ENCODE measurements around the gene SCART1.
"Not testable (repeated sequence)": the region's sequence is repeated elsewhere in the genome, so short reads cannot be mapped to it uniquely, and the experiment has no call there.

SCART1 gene

DNA sequence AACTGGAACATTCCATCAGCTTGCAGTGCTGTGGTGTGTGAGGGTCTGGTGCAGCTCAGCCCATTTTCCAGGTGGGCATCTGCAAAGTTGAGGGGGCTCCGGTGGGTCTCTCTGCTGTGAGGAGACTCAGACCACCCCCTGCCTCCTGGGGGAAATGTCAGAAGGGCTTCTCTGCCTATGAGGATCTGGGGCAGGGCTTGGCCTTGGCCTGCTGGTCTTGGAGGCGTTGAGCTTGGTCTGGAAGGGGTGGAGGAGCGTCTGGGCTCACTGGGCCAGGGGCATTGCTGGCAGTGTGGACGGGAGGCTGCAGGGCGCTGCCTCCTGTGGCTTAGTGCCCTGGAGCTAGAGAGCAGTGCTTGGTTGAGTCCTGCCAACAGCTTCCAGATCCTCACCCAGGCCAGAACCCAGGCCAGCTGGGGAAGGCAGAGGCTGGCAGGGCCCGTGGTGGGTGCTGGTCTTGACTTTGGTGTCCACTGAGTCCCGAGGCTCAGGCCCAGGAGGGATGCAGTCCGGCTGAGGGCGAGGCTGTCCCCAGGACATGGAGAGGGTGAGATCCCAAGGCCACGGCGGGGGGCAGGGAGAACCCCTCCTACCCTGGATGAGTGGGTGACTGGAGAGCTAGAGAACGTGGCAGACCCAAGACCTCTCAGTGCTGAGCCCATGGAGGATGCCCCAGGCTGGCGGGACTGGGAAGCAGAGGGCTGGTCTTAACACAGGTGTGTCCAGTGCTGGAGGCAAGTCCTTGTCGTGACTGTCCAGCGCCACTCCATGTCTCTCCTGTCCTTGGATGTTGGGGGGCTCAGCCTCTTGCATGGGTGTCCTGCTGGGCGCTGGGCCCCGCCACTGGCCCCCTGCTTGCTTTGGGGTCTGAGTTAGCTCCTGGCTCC, 32.2 kb upstream of the SCART1 start:
- Histone ChIP-seq H3K36me3 (ENCODE audit: insufficient read depth, low read depth, low read length) (peaks cover 10% of the 10 kb centered on the region; the same call in 1 of the 2 replicates), H3K9me3 (ENCODE audit: insufficient read depth, low read depth, low read length) (no peaks in the 10 kb centered on the region), H3K4me1 (ENCODE audit: insufficient read depth, low read length) (no peaks in the 10 kb centered on the region), H3K9ac (ENCODE audit: low read depth, low read length) (no peak overlapping the region), H3K4me3 (ENCODE audit: low read length) (no peak overlapping the region), H3K27me3 (ENCODE audit: insufficient read depth, low read length) (peaks cover 17% of the 10 kb centered on the region), H3K27ac (ENCODE audit: low read length) (no peak overlapping the region)

DNA sequence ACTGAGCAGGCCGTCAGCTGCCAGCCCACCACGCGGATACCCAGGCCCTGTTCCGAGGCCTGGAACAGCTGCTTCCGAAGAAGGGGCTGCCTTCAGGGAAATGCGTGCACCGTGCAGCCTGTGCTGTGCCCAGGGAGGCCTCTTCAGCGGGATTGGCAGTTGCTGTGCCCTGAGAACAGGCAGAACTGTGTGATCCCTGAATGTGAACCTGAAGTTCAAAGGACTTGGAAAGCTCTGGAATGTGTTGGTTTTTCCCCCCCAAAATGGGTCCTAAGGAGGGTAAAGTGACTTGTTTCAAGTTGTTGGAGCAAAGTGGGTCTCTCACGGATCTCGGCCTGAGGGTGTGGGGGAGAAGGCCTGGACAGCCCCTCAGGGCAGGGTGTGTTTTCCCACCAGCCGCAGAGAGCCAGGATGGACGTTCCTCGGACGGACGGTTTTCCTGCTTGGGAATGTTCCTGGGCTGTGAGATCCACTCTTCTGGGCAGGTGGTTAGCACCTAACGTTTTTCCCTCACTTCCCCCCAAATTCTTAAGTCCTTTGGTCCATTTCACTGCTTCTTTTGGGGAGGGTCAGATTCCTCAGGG, 31.4 kb upstream of the SCART1 start:
- Histone ChIP-seq H3K4me3 (ENCODE audit: low read length) (no peak overlapping the region), H3K36me3 (ENCODE audit: insufficient read depth, low read depth, low read length) (peaks cover 10% of the 10 kb centered on the region; the same call in 1 of the 2 replicates), H3K27me3 (ENCODE audit: insufficient read depth, low read length) (peaks cover 17% of the 10 kb centered on the region), H3K9ac (ENCODE audit: low read depth, low read length) (no peak overlapping the region), H3K27ac (ENCODE audit: low read length) (no peak overlapping the region), H3K4me1 (ENCODE audit: insufficient read depth, low read length) (no peaks in the 10 kb centered on the region), H3K9me3 (ENCODE audit: insufficient read depth, low read depth, low read length) (no peaks in the 10 kb centered on the region)

DNA sequence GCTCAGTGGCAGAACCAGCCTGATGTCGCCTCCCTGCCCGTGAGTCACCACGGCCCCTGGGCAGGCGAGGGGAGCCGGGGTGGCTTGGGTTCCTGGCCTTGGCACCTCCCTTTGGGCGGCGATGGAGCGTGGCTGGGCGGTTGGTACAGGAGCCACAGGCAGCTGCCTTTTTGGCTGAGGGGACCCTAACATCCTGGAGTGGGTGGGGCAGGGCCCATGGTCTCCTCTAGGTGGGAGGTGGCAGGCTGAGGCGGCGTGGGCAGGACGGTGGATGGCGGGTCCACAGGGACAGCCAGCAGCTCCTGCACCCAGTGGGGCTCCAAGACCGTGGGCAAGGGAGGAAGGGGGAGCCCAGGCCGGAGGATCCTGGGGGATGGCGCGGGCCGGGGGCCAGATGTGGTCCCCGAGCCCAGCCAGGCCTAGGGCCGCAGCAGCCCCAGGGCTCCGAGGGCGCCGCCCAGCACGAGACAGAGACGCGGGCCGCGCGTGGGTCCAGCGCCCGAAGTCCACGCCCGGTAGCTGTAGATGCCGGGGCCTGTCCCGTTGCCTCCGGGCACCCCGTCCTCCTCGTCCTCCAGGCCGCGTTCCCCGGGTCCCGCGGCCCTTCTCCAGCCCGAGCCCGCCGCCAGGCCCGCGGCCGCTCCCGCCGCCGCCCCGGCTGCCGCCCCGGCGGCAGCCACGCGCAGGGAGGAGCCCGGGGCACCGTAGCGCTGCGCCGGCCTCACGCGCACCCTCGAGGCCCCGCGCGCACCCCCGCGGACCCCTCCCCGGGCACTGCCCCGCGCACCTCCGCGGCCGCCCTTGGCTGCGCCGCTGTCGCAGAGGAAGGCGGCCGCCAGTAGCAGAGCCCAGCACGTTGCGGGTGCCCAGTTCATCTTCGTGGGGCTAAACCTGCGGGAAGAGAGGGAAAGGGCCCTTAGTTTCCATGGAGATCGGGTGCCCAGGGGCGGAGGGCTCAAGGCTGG, 30.7 kb upstream of the SCART1 start:
- no peak overlapping the region for H3K4me3 ChIP-seq (ENCODE audit: low read length)
- peaks cover 10% of the 10 kb centered on the region; the same call in 1 of the 2 replicates for H3K36me3 ChIP-seq (ENCODE audit: insufficient read depth, low read depth, low read length)
- no peak overlapping the region for H3K9ac ChIP-seq (ENCODE audit: low read depth, low read length)
- no peaks in the 10 kb centered on the region for H3K4me1 ChIP-seq (ENCODE audit: insufficient read depth, low read length)
- no peaks in the 10 kb centered on the region for H3K9me3 ChIP-seq (ENCODE audit: insufficient read depth, low read depth, low read length)
- H3K27ac ChIP-seq (ENCODE audit: low read length) = no peak overlapping the region
- peaks cover 17% of the 10 kb centered on the region for H3K27me3 ChIP-seq (ENCODE audit: insufficient read depth, low read length)

DNA sequence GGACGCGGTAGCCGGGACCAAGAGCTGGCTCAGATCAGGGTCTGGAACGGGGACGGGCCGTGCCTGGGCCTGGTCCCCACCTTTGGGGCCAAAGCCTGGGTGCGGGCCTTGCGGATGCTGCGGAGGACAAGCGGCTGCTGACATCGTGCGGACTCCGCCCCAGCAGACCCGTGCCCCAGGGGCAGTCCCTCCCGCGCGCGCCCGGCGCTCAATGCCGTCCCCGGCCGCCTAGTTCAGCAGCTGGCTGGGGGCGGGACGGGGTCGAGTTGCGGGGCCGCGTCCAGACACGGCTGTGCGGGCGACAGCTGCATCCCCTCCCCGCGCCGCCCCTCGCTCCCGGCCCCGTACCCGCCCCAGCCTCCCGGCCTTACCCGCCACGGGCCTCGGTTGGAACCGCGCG, 29.6 kb upstream of the SCART1 start:
- not testable (repeated sequence) for H3K4me1 ChIP-seq (ENCODE audit: insufficient read depth, low read length); H3K27ac ChIP-seq (ENCODE audit: low read length); H3K36me3 ChIP-seq (ENCODE audit: insufficient read depth, low read depth, low read length); H3K9ac ChIP-seq (ENCODE audit: low read depth, low read length); H3K9me3 ChIP-seq (ENCODE audit: insufficient read depth, low read depth, low read length); H3K4me3 ChIP-seq (ENCODE audit: low read length)
- H3K27me3 ChIP-seq (ENCODE audit: insufficient read depth, low read length) = peaks cover 17% of the 10 kb centered on the region

DNA sequence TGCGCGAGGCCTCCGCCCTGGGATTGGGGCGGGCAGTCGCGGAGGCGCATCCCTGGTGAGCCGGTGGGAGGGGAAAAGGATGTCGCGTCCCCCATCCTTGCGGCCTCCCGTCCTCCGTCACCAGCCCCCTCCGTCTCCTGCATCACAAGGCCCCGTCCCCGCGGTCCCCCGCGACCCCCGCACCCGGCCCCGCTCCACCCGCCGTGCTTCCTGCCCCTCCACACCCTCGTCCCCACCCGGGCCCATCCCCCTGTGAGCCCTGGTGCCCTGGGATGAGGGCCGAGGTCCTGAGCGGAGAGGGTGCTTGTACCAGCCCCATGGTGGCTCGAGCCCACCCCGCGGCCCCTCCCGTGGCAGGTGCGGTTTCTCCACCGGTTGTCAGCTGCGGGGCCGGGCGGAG, 29.1 kb upstream of the SCART1 start, which contains the start of gene SPRN:
TSS of gene SPRN (minus strand) at position 25 of the 400 bp plus-strand sequence. CDS start 944 bp downstream, outside the sequence.
- H3K27me3 ChIP-seq (ENCODE audit: insufficient read depth, low read length) = peaks cover 17% of the 10 kb centered on the region
- H3K4me3 ChIP-seq (ENCODE audit: low read length); H3K9me3 ChIP-seq (ENCODE audit: insufficient read depth, low read depth, low read length); H3K27ac ChIP-seq (ENCODE audit: low read length); H3K36me3 ChIP-seq (ENCODE audit: insufficient read depth, low read depth, low read length); H3K9ac ChIP-seq (ENCODE audit: low read depth, low read length); H3K4me1 ChIP-seq (ENCODE audit: insufficient read depth, low read length): not testable (repeated sequence)

DNA sequence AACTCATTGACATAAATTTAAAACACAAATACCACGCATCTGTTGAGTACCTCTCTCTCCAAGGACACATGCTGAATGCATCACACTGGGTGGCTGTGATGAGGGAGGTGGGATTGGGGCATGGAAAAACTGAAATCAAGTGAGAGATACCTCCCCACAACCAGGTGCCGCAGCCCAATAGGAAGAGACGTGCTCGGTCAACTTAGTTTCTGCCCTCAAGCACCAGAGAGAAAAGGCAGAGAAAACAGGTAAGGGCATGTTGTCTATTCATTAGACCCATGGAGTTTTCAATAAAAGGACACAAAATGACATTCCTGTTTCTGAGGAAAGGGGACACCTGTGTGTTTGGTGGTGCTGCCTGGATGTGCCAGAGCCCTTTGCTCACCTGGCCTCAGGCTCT, 24.2 kb upstream of the SCART1 start:
- not testable (repeated sequence) for H3K27me3 ChIP-seq (ENCODE audit: insufficient read depth, low read length); H3K36me3 ChIP-seq (ENCODE audit: insufficient read depth, low read depth, low read length); H3K9ac ChIP-seq (ENCODE audit: low read depth, low read length); H3K4me3 ChIP-seq (ENCODE audit: low read length); H3K4me1 ChIP-seq (ENCODE audit: insufficient read depth, low read length); H3K9me3 ChIP-seq (ENCODE audit: insufficient read depth, low read depth, low read length); H3K27ac ChIP-seq (ENCODE audit: low read length)

- not testable (repeated sequence) for H3K27ac ChIP-seq (ENCODE audit: low read length); H3K4me3 ChIP-seq (ENCODE audit: low read length); H3K4me1 ChIP-seq (ENCODE audit: insufficient read depth, low read length); H3K36me3 ChIP-seq (ENCODE audit: insufficient read depth, low read depth, low read length); H3K9me3 ChIP-seq (ENCODE audit: insufficient read depth, low read depth, low read length); H3K27me3 ChIP-seq (ENCODE audit: insufficient read depth, low read length); H3K9ac ChIP-seq (ENCODE audit: low read depth, low read length)
Observed at GRCh38 chr10:133431888-133432613, 21.7 kb upstream of the SCART1 start.

GRCh38 chr10:133432789-133433188, 21.0 kb upstream of the SCART1 start:
- H3K36me3 ChIP-seq (ENCODE audit: insufficient read depth, low read depth, low read length); H3K4me1 ChIP-seq (ENCODE audit: insufficient read depth, low read length); H3K4me3 ChIP-seq (ENCODE audit: low read length); H3K9ac ChIP-seq (ENCODE audit: low read depth, low read length); H3K27ac ChIP-seq (ENCODE audit: low read length); H3K9me3 ChIP-seq (ENCODE audit: insufficient read depth, low read depth, low read length); H3K27me3 ChIP-seq (ENCODE audit: insufficient read depth, low read length): not testable (repeated sequence)

- Histone ChIP-seq H3K4me1 (ENCODE audit: insufficient read depth, low read length) (no peaks in the 10 kb centered on the region), H3K4me3 (ENCODE audit: low read length) (no peak overlapping the region), H3K27ac (ENCODE audit: low read length) (no peak overlapping the region), H3K9me3 (ENCODE audit: insufficient read depth, low read depth, low read length) (peaks cover 56% of the 10 kb centered on the region), H3K9ac (ENCODE audit: low read depth, low read length) (no peak overlapping the region), H3K27me3 (ENCODE audit: insufficient read depth, low read length) (no peaks in the 10 kb centered on the region), H3K36me3 (ENCODE audit: insufficient read depth, low read depth, low read length) (no peaks in the 10 kb centered on the region)
Observed at GRCh38 chr10:133438711-133439273, 15.0 kb upstream of the SCART1 start.

DNA sequence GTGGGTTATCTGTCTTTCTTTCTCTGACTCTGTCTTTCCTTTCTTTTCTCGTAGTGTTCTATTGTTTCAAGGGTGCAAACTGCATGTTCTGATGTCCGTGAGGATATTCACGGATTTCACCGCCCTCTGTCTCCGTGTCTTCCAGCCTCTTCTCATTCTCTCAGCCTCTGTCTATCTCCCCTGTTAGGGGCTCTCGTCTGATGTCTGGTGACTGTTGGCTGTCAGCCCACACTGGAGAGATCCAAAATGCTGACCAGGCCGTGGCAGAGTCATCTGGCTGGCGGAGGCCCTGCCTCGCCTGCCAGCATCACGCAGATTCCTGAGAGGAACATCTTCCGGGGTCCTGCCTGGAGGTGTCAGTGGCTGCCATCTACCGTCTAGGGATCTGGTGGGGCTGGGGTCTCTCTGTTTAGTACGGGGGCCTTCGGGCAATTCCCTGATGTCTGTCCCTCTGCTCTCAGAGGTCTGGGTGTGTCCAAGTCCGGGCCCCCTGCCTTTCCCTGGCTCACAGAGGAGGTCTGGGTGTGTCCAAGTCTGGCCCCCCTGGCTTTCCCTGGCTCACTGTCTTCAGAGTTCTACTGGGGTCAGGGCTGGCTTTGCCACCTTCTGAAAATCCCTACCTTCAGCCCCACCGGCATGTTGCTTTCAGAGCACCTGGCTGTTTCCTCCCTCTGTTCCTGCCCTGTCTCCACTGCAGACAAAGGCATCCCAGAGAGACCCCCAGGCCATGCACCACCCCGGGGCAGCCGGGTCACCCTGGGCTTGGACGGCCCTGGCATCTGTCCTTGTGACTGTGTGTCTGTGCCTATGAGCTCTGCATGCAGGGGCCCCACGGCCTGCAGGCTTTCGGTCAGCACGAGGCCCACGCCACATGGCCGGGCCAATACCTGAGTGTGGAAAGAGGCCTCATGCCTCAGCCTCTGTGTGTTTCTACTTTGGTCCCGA, 14.0 kb upstream of the SCART1 start:
- Histone ChIP-seq H3K27me3 (ENCODE audit: insufficient read depth, low read length) (no peaks in the 10 kb centered on the region), H3K36me3 (ENCODE audit: insufficient read depth, low read depth, low read length) (no peaks in the 10 kb centered on the region), H3K4me3 (ENCODE audit: low read length) (no peak overlapping the region), H3K4me1 (ENCODE audit: insufficient read depth, low read length) (no peaks in the 10 kb centered on the region), H3K9ac (ENCODE audit: low read depth, low read length) (no peak overlapping the region), H3K27ac (ENCODE audit: low read length) (no peak overlapping the region), H3K9me3 (ENCODE audit: insufficient read depth, low read depth, low read length) (peaks cover 66% of the 10 kb centered on the region)
